Transverse colon (tissue), 3 donors: ENCODE data around the gene S100A16.

ENCODE experiments used
- EP300 ChIP-seq: sonication (generic); formaldehyde crosslinking; IDR thresholded peaks from one replicate; pipeline ENCODE4 v1.6.1; 2017; ENCODE audit warnings: antibody characterized with exemption, low read depth
- POLR2A ChIP-seq: fragments of 450-650 bp; IDR thresholded peaks from one replicate; pipeline ENCODE4 v1.6.1; 2016; ENCODE audit warnings: antibody characterized with exemption, mild to moderate bottlenecking, moderate library complexity
- TF ChIP-seq, protein P1 (sequence below), 5 experiments: fragments of 200-600 bp in 3 of 5; fragments of 450-650 bp in 2 of 5; sonication (generic) in 3 of 5; IDR thresholded peaks; 1 replicate in 2 of 5; 2 replicates in 3 of 5; pipeline ENCODE4 v1.5.1; 2016 to 2017; ENCODE audit warnings: antibody characterized with exemption in 5 of 5, inconsistent platforms in 3 of 5, mild to moderate bottlenecking in 2 of 5, moderate library complexity in 1 of 5

GRCh38 chr1:153649863-153650235, 36.9 kb upstream of the S100A16 start:
- TF ChIP-seq, protein P1, sequence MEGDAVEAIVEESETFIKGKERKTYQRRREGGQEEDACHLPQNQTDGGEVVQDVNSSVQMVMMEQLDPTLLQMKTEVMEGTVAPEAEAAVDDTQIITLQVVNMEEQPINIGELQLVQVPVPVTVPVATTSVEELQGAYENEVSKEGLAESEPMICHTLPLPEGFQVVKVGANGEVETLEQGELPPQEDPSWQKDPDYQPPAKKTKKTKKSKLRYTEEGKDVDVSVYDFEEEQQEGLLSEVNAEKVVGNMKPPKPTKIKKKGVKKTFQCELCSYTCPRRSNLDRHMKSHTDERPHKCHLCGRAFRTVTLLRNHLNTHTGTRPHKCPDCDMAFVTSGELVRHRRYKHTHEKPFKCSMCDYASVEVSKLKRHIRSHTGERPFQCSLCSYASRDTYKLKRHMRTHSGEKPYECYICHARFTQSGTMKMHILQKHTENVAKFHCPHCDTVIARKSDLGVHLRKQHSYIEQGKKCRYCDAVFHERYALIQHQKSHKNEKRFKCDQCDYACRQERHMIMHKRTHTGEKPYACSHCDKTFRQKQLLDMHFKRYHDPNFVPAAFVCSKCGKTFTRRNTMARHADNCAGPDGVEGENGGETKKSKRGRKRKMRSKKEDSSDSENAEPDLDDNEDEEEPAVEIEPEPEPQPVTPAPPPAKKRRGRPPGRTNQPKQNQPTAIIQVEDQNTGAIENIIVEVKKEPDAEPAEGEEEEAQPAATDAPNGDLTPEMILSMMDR (IDR thresholded peaks at IDR 0.05), result no peak
- TF ChIP-seq POLR2A, result no peak
- TF ChIP-seq EP300, result no peak
